HG02938 (cell line): Measurements from ENCODE around the gene VANGL2.

Experiments used
- ATAC-seq: cut with Tn5 transposase; IDR thresholded peaks from one replicate; pipeline ENCODE4 v1.9.1; 2021; ENCODE audit warnings: mild to moderate bottlenecking, moderate library complexity; ENCODE audit not compliant: unreplicated experiment

Gene VANGL2

GRCh38 chr1:160454371-160455152 lies 54.2 kb downstream of the VANGL2 start:
- no peak for ATAC-seq

DNA sequence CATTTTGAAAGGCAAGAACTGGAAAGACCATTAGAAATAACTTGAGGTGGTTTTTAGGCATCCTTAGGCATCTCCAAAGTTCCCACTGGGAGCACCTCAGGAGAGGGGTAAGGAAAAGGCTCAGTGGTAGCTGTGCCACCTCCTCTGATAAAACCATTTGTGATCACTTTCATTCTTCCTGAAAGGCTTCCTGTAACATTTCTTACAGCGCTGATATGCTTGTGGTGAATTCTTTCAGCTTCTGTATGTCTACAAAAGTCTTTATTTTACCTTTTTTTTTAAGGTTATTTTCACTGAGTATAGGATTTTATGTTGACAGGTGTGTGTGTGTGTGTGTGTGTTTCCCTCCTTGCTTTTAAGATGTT lies 54.8 kb downstream of the VANGL2 start:
- no peak for ATAC-seq

GRCh38 chr1:160459056-160459455 lies 58.7 kb downstream of the VANGL2 start:
- ATAC-seq = no peak

DNA sequence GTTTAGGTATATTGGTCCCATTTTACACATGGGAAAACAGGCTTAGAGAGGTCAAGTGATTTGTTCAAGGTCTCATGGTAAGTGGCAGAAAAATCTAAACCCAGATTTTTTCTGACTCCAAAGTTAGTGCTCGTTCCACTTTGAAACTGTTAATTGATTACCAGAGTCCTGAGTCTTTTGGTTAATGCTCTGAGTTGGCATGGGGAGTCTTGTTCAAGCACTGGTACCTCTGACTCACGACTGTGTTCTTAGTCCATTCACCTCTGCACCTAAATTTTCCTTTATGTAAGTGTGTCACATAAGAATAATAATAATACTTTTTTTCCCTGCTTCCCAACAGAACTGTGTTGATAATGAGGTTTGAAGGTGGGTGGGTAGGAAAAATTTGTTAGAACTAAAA lies 59.3 kb downstream of the VANGL2 start:
- no peak for ATAC-seq

DNA sequence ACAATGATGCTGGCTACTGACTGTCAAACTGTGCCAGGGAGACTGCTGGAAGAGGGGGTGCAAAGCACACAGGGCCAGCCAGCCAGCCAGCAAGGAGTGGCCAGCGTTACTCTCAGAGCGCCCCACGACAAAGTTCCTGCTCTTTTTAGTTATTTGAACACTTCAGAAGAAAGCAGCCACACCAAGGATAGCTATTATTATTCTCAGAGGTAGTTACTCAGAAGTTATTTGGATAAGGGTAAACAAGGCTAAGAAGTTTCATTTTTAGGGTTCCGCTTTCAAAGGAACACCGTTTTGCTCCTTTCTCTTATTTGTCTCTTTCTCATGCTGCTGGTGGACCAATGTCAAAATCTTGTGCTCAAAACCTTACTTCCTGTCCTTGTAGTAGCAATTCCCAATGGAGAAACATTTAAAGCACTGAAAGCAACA lies 59.9 kb downstream of the VANGL2 start:
- no peak for ATAC-seq

GRCh38 chr1:160460683-160461287 lies 60.4 kb downstream of the VANGL2 start:
- no peak for ATAC-seq

DNA sequence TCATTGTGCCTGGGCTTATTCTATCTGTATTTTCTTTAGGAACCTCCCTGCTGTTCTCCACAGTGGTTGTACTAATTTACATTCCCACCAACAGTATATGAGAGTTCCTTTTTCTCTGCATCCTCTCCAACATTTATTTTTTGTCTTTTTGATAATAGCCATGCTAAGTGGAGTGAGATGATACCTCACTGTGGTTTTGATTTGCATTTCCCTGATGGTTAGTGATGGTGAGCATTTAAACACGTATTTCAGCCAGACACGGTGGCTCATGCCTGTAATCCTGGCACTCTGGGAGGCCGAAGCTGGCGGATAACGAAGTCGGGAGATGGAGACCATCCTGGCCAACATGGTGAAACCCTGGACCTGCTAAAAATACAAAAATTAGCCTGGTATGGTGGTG lies 64.8 kb downstream of the VANGL2 start:
- no peak for ATAC-seq

GRCh38 chr1:160466961-160467360 lies 66.6 kb downstream of the VANGL2 start:
- no peak for ATAC-seq

GRCh38 chr1:160467576-160467975 lies 67.2 kb downstream of the VANGL2 start:
- ATAC-seq = no peak

- no peak for ATAC-seq
Observed at GRCh38 chr1:160471253-160471652, 70.9 kb downstream of the VANGL2 start.

DNA sequence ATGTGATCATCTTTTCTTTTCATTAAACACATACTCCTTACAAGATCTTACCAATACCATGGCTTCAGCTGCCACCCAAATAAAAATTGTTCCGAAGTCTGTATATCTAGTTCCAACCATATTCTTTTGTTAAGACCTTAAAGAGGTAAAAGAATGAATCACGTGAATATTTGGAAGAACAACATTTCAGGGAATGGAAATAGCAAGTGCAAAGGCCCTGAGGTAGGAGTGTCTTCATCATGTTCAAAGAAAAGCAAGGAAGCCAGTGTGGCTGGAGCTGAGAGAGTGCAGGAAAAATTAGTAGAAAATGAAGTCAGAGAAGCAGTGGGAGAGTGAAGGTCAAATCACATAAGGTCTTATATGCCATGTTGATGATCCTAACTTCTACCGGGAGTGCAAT lies 71.7 kb downstream of the VANGL2 start:
- no peak for ATAC-seq

DNA sequence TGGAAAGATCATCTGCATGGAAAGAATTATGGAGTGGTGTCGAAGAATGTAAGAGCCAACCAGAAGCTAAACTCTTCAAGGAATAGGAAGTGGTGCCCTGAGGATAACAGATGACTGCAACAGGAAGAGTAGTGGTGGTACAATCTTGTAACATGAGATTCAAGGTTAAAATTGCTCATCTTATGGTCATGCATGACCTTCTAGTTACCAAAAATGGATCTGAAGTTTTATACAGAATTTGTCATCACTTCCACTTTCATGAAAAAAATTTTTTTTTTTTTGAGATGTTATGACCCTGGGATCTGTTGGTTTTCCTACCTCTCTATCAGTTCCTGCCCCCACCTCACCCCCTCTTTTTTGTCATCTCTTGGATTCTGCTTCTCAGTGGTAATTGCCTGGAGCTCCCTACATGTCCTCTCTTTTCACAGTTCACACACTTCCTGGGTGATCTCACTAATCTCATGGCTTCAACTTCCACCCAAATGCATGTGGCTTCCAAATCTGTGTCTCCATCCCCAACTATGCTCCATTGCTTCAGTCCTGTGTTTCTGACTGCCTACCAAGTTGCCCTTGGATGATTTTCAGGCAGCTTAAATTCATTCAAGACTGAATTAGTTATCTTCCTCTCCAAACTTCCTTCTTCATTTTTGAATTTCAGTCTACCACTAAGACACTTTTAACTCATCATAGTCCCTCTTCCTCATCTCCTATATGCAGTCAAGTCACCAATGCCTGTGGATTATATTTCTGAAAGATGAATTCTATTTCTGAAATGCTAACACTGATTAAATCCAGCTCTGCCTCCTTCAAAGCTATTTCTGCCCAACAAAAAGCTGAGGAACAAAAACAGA lies 74.3 kb downstream of the VANGL2 start:
- ATAC-seq = peak; percentile 54
